ENCODE measurements around the gene SMC6.

The SMC6 gene

DNA sequence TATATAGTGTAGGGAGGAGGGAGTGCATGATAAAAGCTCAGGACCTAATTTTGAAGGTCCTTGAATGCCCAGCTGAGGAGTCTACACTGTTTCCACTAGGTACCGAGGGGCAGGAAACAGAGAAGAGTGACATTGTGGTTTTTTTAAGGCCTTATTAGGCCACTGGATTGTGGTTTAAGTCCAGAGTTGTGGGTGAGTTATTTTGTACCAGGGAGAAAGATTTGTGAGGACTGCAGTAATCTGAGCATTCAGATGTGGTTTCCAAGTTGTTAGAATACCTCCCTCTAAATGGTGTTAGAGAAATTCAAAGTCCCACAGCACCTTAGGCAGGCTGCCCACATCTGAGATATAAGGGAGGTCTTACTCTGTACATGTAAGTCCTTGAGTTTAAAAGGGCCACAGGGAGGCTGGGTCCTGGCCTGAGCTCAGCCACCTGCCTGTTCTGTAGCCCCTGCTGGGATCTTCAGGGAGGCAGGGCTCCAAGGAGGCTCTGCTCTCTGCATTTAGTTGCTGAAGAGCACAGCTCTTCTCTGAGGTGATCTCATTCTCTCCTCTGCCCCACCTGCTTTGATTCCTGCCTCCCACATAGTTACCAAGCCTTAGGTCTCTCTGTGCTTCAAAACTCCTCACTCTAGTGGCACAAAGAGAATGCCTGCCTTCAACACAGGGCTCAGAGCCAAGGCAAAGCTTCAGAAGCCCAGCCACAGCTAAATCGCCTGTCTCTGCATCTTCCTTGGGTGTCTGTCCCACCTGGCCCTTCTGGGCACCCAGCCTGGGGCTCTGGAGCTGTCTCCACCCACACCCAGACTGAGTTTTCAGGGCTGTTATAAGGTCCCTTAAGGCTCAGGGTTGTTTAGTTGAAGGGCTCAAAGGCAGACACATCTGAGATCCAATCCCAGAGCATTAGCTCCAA, 125.0 kb downstream of the SMC6 start:
- peaks cover 19% of the 10 kb centered on the region for H3K9me3 ChIP-seq (ENCODE audit: control insufficient read depth, insufficient read depth, low read depth, low read length)
- H3K27ac ChIP-seq (ENCODE audit: low read depth, low read length), result no peak overlapping the region
- H3K36me3 ChIP-seq (ENCODE audit: control insufficient read depth, insufficient read depth, low read length), result 0 out of 2 replicates have a peak, but pooled peaks cover 4% of the 10 kb centered on the region
- H3K27me3 ChIP-seq (ENCODE audit: control insufficient read depth, insufficient read depth, low read length), result no peaks in the 10 kb centered on the region
- H3K9ac ChIP-seq (ENCODE audit: low read length), result no peak overlapping the region
- H3K4me3 ChIP-seq (ENCODE audit: low read depth, low read length), result no peak overlapping the region
- H3K4me1 ChIP-seq (ENCODE audit: control insufficient read depth, insufficient read depth, low read length), result peaks cover 6% of the 10 kb centered on the region; the same call in 1 of the 2 replicates

DNA sequence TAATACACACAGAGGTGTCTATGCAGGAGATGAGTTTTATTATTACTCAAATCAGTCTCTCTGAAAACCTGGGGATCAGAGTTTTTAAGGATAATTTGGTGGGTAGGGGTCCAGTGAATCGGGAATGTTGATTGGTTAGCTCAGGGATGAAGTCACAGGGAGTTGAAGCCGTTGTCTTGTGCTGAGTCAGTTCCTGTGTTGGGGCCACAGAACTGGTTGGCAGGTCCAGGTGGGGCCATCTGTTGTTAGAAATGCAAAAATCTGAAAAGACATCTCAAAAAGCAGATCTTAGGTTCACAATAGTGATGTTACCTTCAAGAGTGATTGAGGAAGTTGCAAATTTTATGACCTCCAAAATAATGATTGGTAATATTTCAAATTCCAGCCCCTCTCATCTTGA, 126.2 kb downstream of the SMC6 start:
- Histone ChIP-seq H3K4me1 (ENCODE audit: control insufficient read depth, insufficient read depth, low read length) (peaks cover 6% of the 10 kb centered on the region), H3K27me3 (ENCODE audit: control insufficient read depth, insufficient read depth, low read length) (no peaks in the 10 kb centered on the region), H3K4me3 (ENCODE audit: low read depth, low read length) (no peak overlapping the region), H3K27ac (ENCODE audit: low read depth, low read length) (no peak overlapping the region), H3K36me3 (ENCODE audit: control insufficient read depth, insufficient read depth, low read length) (0 out of 2 replicates have a peak, but pooled peaks cover 4% of the 10 kb centered on the region), H3K9ac (ENCODE audit: low read length) (no peak overlapping the region), H3K9me3 (ENCODE audit: control insufficient read depth, insufficient read depth, low read depth, low read length) (peaks cover 19% of the 10 kb centered on the region)

DNA sequence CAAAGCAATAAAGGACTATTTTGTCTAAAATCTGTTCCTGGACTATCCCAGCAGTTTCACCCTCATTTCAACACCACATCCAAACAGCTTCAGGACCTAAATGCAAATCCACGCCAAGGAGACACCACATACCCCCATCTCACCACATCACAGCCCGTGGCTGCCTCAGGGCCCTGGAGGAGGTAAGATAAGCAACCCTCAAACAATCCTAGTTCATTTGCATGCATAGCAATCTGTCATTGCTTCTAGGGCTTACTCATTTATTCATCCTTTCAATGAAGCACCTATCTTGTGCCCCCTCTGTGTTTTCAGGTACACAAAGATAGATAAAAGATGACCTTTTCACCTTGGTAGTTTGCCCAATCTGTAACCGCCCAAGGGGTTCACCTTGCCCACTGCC, 126.6 kb downstream of the SMC6 start:
- Histone ChIP-seq H3K4me1 (ENCODE audit: control insufficient read depth, insufficient read depth, low read length) (peaks cover 6% of the 10 kb centered on the region), H3K27me3 (ENCODE audit: control insufficient read depth, insufficient read depth, low read length) (no peaks in the 10 kb centered on the region), H3K9ac (ENCODE audit: low read length) (no peak overlapping the region)

DNA sequence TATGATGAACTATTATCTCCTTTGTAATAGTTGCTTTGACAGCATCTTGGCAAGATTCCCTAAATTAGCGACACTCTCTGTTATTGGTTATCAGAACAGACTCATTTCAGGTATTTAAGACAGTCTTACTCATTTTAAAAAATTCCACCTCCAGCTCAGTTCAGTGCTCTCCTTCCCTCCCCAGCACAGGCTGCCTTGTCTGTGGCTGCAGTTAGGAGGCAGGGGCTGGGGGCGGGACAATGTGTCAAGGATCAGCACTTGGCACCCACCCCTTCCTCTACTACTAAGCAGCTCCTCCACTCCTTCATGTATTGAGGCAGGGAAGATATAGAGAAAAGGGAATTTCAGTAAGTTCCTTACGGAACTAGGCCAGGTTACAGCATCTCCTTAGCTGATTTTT, 128.2 kb downstream of the SMC6 start:
- H3K4me3 ChIP-seq (ENCODE audit: low read depth, low read length), result no peak overlapping the region
- H3K27ac ChIP-seq (ENCODE audit: low read depth, low read length), result no peak overlapping the region
- H3K36me3 ChIP-seq (ENCODE audit: control insufficient read depth, insufficient read depth, low read length), result 0 out of 2 replicates have a peak, but pooled peaks cover 4% of the 10 kb centered on the region

More for the DNA sequence above, 126.6 kb downstream of the SMC6 start:
- no peak overlapping the region for H3K27ac ChIP-seq (ENCODE audit: low read depth, low read length)
- H3K9me3 ChIP-seq (ENCODE audit: control insufficient read depth, insufficient read depth, low read depth, low read length), result peaks cover 19% of the 10 kb centered on the region
- H3K36me3 ChIP-seq (ENCODE audit: control insufficient read depth, insufficient read depth, low read length), result 0 out of 2 replicates have a peak, but pooled peaks cover 4% of the 10 kb centered on the region
- no peak overlapping the region for H3K4me3 ChIP-seq (ENCODE audit: low read depth, low read length)

DNA sequence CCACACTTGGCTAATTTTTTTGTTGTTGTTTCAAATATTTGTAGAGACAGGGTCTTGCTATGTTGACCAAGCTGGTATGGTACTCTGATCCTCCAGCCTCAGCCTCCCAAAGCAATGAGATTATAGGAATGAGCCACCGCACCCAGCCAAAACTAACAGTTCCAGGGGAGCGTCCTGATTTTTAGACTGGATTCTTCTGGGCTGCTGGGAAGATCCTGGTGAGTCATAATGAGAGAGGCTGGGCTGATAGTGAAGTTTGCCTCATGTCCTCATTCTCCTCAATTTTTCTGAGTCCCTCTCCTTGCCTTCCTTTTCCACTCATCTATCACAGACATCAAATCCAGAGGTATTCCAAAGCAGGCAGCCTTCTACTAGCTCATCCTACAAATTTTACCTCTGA, 131.8 kb downstream of the SMC6 start:
- Histone ChIP-seq H3K27ac (ENCODE audit: low read depth, low read length) (no peak overlapping the region), H3K4me3 (ENCODE audit: low read depth, low read length) (no peak overlapping the region), H3K4me1 (ENCODE audit: control insufficient read depth, insufficient read depth, low read length) (peaks cover 12% of the 10 kb centered on the region), H3K9ac (ENCODE audit: low read length) (no peak overlapping the region), H3K9me3 (ENCODE audit: control insufficient read depth, insufficient read depth, low read depth, low read length) (peaks cover 7% of the 10 kb centered on the region; the same call in 1 of the 2 replicates), H3K36me3 (ENCODE audit: control insufficient read depth, insufficient read depth, low read length) (no peaks in the 10 kb centered on the region), H3K27me3 (ENCODE audit: control insufficient read depth, insufficient read depth, low read length) (no peaks in the 10 kb centered on the region)

More for the DNA sequence above, 128.2 kb downstream of the SMC6 start:
- H3K9me3 ChIP-seq (ENCODE audit: control insufficient read depth, insufficient read depth, low read depth, low read length), result peaks cover 19% of the 10 kb centered on the region
- H3K27me3 ChIP-seq (ENCODE audit: control insufficient read depth, insufficient read depth, low read length), result no peaks in the 10 kb centered on the region
- H3K9ac ChIP-seq (ENCODE audit: low read length), result no peak overlapping the region
- H3K4me1 ChIP-seq (ENCODE audit: control insufficient read depth, insufficient read depth, low read length), result peaks cover 11% of the 10 kb centered on the region

DNA sequence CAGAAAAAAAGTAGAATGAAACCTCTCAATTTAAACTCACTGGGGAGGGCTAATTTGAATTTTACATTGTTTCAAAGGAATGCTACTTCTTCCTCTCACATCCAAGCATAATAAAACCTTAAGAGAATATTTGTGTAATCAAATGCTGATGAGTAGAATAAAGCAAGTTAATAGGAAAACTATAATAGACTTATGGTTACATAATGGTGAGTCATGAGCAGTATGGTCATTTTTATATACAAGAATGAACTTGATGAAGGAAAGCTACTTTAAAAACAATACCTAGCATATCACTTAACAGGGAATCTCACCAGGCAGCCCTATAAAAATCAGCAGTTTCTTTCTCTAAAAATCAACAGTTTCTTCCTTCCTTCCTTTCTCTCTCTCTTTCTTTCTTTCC, 132.8 kb downstream of the SMC6 start:
- no peak overlapping the region for H3K9ac ChIP-seq (ENCODE audit: low read length)
- no peaks in the 10 kb centered on the region for H3K36me3 ChIP-seq (ENCODE audit: control insufficient read depth, insufficient read depth, low read length)
- H3K4me3 ChIP-seq (ENCODE audit: low read depth, low read length), result no peak overlapping the region
- H3K9me3 ChIP-seq (ENCODE audit: control insufficient read depth, insufficient read depth, low read depth, low read length), result peaks cover 7% of the 10 kb centered on the region; the same call in 1 of the 2 replicates
- H3K27ac ChIP-seq (ENCODE audit: low read depth, low read length), result no peak overlapping the region
- peaks cover 12% of the 10 kb centered on the region for H3K4me1 ChIP-seq (ENCODE audit: control insufficient read depth, insufficient read depth, low read length)
- no peaks in the 10 kb centered on the region for H3K27me3 ChIP-seq (ENCODE audit: control insufficient read depth, insufficient read depth, low read length)

DNA sequence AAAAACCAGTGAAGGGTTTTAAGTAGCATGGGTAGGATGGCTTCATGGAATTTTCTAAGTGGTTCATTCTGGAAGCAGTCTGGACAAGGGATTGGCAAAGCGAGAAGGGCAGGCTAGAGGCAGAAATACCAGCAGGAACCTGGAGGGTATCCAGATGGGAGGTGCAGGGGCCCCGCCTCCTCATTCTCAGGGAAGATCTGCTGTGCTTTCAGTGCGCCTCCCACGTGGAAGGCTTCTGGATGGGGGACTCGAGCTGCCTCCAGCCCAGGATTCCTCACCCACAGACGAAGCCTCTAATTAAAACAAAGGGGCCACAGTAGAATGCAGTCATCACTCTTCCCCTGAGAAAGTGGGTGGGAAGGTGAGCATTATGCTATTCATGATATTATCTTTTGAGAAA, 133.3 kb downstream of the SMC6 start:
- H3K27me3 ChIP-seq (ENCODE audit: control insufficient read depth, insufficient read depth, low read length), result no peaks in the 10 kb centered on the region
- H3K9ac ChIP-seq (ENCODE audit: low read length), result no peak overlapping the region
- H3K36me3 ChIP-seq (ENCODE audit: control insufficient read depth, insufficient read depth, low read length), result no peaks in the 10 kb centered on the region
- peaks cover 7% of the 10 kb centered on the region; the same call in 1 of the 2 replicates for H3K9me3 ChIP-seq (ENCODE audit: control insufficient read depth, insufficient read depth, low read depth, low read length)
- peaks cover 12% of the 10 kb centered on the region for H3K4me1 ChIP-seq (ENCODE audit: control insufficient read depth, insufficient read depth, low read length)
- H3K4me3 ChIP-seq (ENCODE audit: low read depth, low read length), result no peak overlapping the region
- H3K27ac ChIP-seq (ENCODE audit: low read depth, low read length), result no peak overlapping the region

DNA sequence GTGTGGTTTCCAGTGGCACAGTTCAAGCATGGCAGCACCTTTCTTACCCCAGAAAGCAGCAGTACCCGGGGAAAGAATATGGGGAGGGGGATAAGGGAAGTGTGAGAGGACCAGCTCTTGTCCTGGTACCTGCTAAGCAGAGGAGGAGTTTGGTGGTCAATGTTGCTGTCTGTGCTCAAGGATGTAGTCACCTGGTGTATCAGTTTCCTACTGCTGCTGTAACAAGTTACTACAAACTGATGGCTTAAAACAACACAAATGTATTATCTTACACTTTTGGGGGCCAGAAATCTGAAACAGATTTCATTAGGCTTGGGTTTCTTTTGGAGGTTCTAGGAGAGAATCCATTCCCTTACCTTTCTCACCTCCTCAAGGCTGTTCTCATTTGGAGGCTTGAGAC, 135.7 kb downstream of the SMC6 start:
- Histone ChIP-seq H3K9ac (ENCODE audit: low read length) (no peak overlapping the region), H3K4me3 (ENCODE audit: low read depth, low read length) (no peak overlapping the region), H3K36me3 (ENCODE audit: control insufficient read depth, insufficient read depth, low read length) (no peaks in the 10 kb centered on the region), H3K27me3 (ENCODE audit: control insufficient read depth, insufficient read depth, low read length) (no peaks in the 10 kb centered on the region), H3K4me1 (ENCODE audit: control insufficient read depth, insufficient read depth, low read length) (peaks cover 22% of the 10 kb centered on the region), H3K27ac (ENCODE audit: low read depth, low read length) (no peak overlapping the region), H3K9me3 (ENCODE audit: control insufficient read depth, insufficient read depth, low read depth, low read length) (no peaks in the 10 kb centered on the region)

DNA sequence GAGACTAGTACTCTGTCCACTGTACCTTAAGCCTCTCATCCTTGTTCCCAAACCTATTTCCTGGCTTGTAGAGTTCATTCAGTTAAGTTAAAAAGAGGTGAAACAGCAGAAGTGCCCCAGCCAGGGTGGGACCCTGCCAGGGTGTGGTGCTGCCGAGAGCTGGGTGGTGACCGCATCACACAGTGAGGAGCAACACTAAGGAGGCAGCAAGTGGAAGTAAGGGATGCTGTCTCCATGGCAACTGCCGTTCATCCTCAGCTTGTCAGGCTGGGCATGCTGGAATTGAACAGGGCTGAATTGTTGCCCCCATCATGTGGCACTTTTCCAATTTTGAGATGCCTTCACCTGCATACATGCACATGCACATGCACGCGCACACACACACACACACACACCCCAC, 136.1 kb downstream of the SMC6 start:
- no peaks in the 10 kb centered on the region for H3K27me3 ChIP-seq (ENCODE audit: control insufficient read depth, insufficient read depth, low read length)
- H3K36me3 ChIP-seq (ENCODE audit: control insufficient read depth, insufficient read depth, low read length), result no peaks in the 10 kb centered on the region
- no peak overlapping the region for H3K4me3 ChIP-seq (ENCODE audit: low read depth, low read length)
- H3K27ac ChIP-seq (ENCODE audit: low read depth, low read length), result no peak overlapping the region
- H3K4me1 ChIP-seq (ENCODE audit: control insufficient read depth, insufficient read depth, low read length), result peaks cover 22% of the 10 kb centered on the region
- H3K9ac ChIP-seq (ENCODE audit: low read length), result no peak overlapping the region
- no peaks in the 10 kb centered on the region for H3K9me3 ChIP-seq (ENCODE audit: control insufficient read depth, insufficient read depth, low read depth, low read length)

DNA sequence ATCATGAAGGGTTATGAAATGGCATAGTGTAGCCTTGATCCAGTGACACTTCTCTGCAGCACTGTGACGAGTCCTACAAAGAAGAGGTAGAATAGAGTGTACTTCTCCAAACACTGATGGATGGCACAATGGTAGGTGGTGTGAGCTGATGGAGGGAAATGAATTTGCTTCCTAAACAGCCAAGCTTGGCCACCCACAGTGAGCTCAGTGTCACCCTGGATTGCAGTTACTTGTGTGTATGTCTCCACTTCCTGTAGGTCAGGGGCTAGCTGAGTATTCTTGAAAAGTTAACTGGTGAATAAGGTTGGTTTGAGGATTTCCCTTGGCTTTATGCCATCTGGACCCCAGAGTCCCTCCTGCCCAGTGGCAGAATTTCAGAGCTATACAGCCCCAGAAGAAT, 137.2 kb downstream of the SMC6 start:
- H3K9ac ChIP-seq (ENCODE audit: low read length), result no peak overlapping the region
- H3K4me3 ChIP-seq (ENCODE audit: low read depth, low read length), result no peak overlapping the region
- H3K27ac ChIP-seq (ENCODE audit: low read depth, low read length), result no peak overlapping the region
- H3K4me1 ChIP-seq (ENCODE audit: control insufficient read depth, insufficient read depth, low read length), result peaks cover 22% of the 10 kb centered on the region
- no peaks in the 10 kb centered on the region for H3K27me3 ChIP-seq (ENCODE audit: control insufficient read depth, insufficient read depth, low read length)
- no peaks in the 10 kb centered on the region for H3K36me3 ChIP-seq (ENCODE audit: control insufficient read depth, insufficient read depth, low read length)
- H3K9me3 ChIP-seq (ENCODE audit: control insufficient read depth, insufficient read depth, low read depth, low read length), result no peaks in the 10 kb centered on the region

DNA sequence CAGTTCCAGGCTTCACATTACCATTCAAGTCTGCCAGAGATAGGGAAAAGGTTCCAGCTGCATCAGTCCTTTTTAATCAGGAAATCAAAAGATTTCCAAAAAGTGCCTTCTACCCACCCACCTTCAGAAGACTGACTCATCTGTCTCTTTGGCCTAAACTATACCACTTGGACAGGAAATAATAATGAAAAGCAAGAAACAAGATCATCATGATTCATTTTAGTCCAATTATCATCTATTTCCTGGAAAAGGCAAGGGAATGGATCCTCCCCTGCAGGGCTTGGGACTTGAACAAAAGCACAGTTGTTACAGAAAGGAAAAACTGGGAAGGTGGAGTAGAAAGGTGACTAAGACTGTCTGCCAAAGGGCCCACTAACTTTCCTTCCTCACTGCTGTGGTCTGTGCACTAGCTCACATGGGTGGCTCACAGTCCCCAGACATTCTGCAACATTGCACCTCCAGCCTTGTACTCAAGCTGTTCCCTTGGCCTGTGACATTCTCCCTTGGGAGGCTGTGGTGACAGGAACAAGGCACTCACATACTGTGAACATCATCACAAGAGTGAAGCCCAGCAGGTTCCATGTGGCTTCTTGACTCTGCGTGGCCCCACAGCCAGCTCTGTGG, 137.8 kb downstream of the SMC6 start:
- Histone ChIP-seq H3K9ac (ENCODE audit: low read length) (no peak overlapping the region), H3K9me3 (ENCODE audit: control insufficient read depth, insufficient read depth, low read depth, low read length) (no peaks in the 10 kb centered on the region), H3K4me1 (ENCODE audit: control insufficient read depth, insufficient read depth, low read length) (peaks cover 21% of the 10 kb centered on the region), H3K4me3 (ENCODE audit: low read depth, low read length) (no peak overlapping the region), H3K27me3 (ENCODE audit: control insufficient read depth, insufficient read depth, low read length) (no peaks in the 10 kb centered on the region), H3K27ac (ENCODE audit: low read depth, low read length) (no peak overlapping the region), H3K36me3 (ENCODE audit: control insufficient read depth, insufficient read depth, low read length) (no peaks in the 10 kb centered on the region)
